Ovary (tissue), 3 donors: ENCODE measurements around the gene OVCH2.

Experiments used
- CTCF ChIP-seq, 3 donors: fragments of 450-650 bp in 2 of 3; fragments of 200-600 bp in 1 of 3; IDR thresholded peaks; one replicate each; pipeline versions ENCODE4 v1.5.1 to v1.8.0; 2016 to 2022; ENCODE audit warnings: antibody characterized with exemption in 3 of 3, mild to moderate bottlenecking in 1 of 3
- EP300 ChIP-seq: sonication (generic); formaldehyde crosslinking; IDR thresholded peaks from one replicate; pipeline ENCODE4 v1.6.1; 2017; ENCODE audit warnings: antibody characterized with exemption
- POLR2A ChIP-seq: fragments of 450-650 bp; IDR thresholded peaks from one replicate; pipeline ENCODE4 v1.6.1; 2017; ENCODE audit warnings: antibody characterized with exemption, mild to moderate bottlenecking, moderate library complexity
- donor health status: DM: no; HTN: no; CAD: no.

- TF ChIP-seq CTCF (IDR thresholded peaks at IDR 0.05): peak; percentile 50 to 92 (median 82)
- no peak for TF ChIP-seq POLR2A
- TF ChIP-seq EP300: no peak
Observed at GRCh38 chr11:7665473-7666291, 40.6 kb downstream of the OVCH2 start.
